Heart right ventricle (tissue), 16 donors: ENCODE data around the gene PRKD1. TPM values are rescaled to one million over a fixed set of nuclear protein-coding genes. Genes with fewer than 3 reads are reported as not detected.

Experiments
- ATAC-seq, 8 donors: fragments of 200-7000 bp; cut with Tn5 transposase; one replicate each; pipeline ENCODE4 v1.9.1; 2020; ENCODE audit warnings: mild to moderate bottlenecking in 8 of 8, moderate library complexity in 8 of 8, moderate number of reproducible peaks in 1 of 8
- DNase-seq, 2 donors: peaks; one replicate each; pipeline ENCODE4 v3.0.0-alpha.2; 2020
- H3K27ac ChIP-seq, 10 donors: fragments of 200-600 bp; sonication (generic) in 2 of 10; one replicate each; pipeline versions ENCODE4 v1.5.0 to v1.8.0; 2020 to 2022; ENCODE audit warnings: mild to moderate bottlenecking in 3 of 10
- H3K27me3 ChIP-seq, 7 donors: fragments of 200-600 bp; one replicate each; pipeline ENCODE4 v1.8.0; 2021 to 2022; ENCODE audit warnings: mild to moderate bottlenecking in 2 of 7
- H3K36me3 ChIP-seq, 9 donors: fragments of 200-600 bp; sonication (generic) in 1 of 9; one replicate each; pipeline versions ENCODE4 v1.5.0 to v1.8.0; 2020 to 2022; ENCODE audit warnings: mild to moderate bottlenecking in 2 of 9
- H3K4me1 ChIP-seq, 9 donors: fragments of 200-600 bp; sonication (generic) in 1 of 9; one replicate each; pipeline versions ENCODE4 v1.5.0 to v1.8.0; 2020 to 2022; ENCODE audit warnings: mild to moderate bottlenecking in 4 of 9
- H3K4me3 ChIP-seq, 10 donors: fragments of 200-600 bp; sonication (generic) in 2 of 10; one replicate each; pipeline versions ENCODE4 v1.5.0 to v1.8.0; 2020 to 2022; ENCODE audit warnings: mild to moderate bottlenecking in 7 of 10, moderate library complexity in 2 of 10
- H3K9me3 ChIP-seq, 11 donors: fragments of 200-600 bp in 10 of 11; sonication (generic) in 2 of 11; one replicate each; pipeline versions ENCODE4 v1.5.0 to v1.8.0; 2013 to 2022; ENCODE audit warnings: mild to moderate bottlenecking in 2 of 11, control low read depth in 1 of 11, moderate library complexity in 1 of 11
- WGBS, 2 donors: extraction: QIAGEN DNeasy Blood & Tissue Kit; methylation state at CpG; one replicate each; pipeline ENCODE4 v1.1.7; 2013; ENCODE audit warnings: inconsistent platforms in 1 of 2; 5-methylcytosine and 5-hydroxymethylcytosine counted together
- intact Hi-C, 10 donors: fragments of 100-400 bp; cut with DNase I; formaldehyde crosslinking; loops; one replicate each; pipeline versions ENCODE4 v1.11.1 to v1.14.2; 2022
- polyA plus RNA-seq, 2 donors: library from polyadenylated mRNA; stranded (reverse); fragments of 200-250 nt; gene quantifications; one replicate each; pipeline ENCODE4 v1.2.3, GENCODE V29; 2013
- total RNA-seq, 10 donors: library from RNA; stranded (reverse); fragmentation: NEBNext Ultra II Directional in 3 of 10; extraction: Animal tissue kit (Norgen Biotek cat#: 25700) in 3 of 10; gene quantifications; one replicate each; pipeline versions ENCODE4 v1.2.1 to v1.2.4, GENCODE V29; 2021 to 2023
- TF ChIP-seq, protein P1 (sequence below), 9 donors: fragments of 200-600 bp; sonication (generic) in 2 of 9; IDR thresholded peaks; one replicate each; pipeline versions ENCODE4 v1.5.0 to v1.8.0; 2021 to 2022; ENCODE audit warnings: antibody characterized with exemption in 9 of 9, mild to moderate bottlenecking in 5 of 9, moderate library complexity in 1 of 9
- donor health status: Arrhythmogenic right ventricular cardiomyopathy.
- donor health status: ischemic (EF 13 %, LVEDD 7.1; RV severe dilation, severe dysfunction).
- donor health status: healthy with polysubstance abuse.
- donor health status: DM: no; HTN: yes; CAD: no.
- donor health status: DM: no; HTN: no; CAD: no.
- donor health status: ischemic (EF 25% LVEDD 6.9; RV normal size, moderate dysfunction).
- donor health status: ischemic (EF 25% LVEDD 5.7; RV mildly dilated, moderate dysfunction).
- donor health status: healthy.
- donor health status: DM: yes; HTN: yes; CAD: no.
- donor health status: Ischemic cardiomyopathy.
- donor health status: ischemic (EF 35%, LVEDD 5.7; RV mildly dilated, moderate dysfunction).
- donor health status: nonischemic (EF 11% LVEDD 7.7; RV severe dilation, severe dysfunction).
- donor health status: DM: yes; HTN: yes; CAD: no.
- donor health status: PGD.
- donor health status: ischemic (EF 29% LVEDD 5.4; RV normal size, mild dysfunction).
- donor health status: nonischemic (EF 23%, LVEDD 6.1; RV moderate dilation, normal function).

Gene PRKD1
- total and polyA plus RNA-seq, 12 donors = 1.7 to 4.3 (median 2.5) TPM

DNA sequence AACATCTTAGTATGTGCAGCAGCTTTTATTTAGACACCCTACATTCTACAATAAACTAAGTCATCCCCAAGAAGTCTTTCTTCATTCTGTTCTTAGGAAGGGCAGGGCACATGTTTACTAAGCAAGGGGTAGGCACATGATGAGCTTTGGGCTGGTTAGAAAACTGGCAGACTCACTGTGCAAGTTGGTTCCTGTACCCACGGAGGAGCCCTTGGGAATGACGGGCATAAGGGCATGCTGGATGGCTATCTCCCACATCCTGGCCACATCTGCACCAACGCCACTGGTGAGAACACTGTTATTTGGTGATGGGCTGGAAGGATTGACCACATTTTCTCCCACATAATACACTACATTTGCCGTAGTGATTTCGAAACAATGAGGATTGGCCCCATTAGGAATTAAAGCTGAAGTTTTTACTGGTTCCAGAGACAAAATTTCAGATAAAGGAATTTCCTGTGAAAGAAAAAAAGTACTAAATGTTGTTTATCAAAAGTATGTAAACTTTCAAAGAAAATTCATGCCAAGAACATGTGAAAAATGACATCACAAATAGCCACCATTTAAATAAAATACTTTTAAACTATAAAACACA, 297.0 kb downstream of the PRKD1 start:
- whole genome bisulfite sequencing, 2 donors = 87 to 88% methylated on average over 5 of the region's 5 CpGs
- peaks cover 0 to 7% (median 0%) of the 10 kb centered on the region in 9 donors for H3K36me3 ChIP-seq
- H3K4me1 ChIP-seq = no peaks in the 10 kb centered on the region
- H3K9me3 ChIP-seq = no peaks in the 10 kb centered on the region
- ATAC-seq (no peak), DNase-seq (no peak)
- TF ChIP-seq, protein P1, sequence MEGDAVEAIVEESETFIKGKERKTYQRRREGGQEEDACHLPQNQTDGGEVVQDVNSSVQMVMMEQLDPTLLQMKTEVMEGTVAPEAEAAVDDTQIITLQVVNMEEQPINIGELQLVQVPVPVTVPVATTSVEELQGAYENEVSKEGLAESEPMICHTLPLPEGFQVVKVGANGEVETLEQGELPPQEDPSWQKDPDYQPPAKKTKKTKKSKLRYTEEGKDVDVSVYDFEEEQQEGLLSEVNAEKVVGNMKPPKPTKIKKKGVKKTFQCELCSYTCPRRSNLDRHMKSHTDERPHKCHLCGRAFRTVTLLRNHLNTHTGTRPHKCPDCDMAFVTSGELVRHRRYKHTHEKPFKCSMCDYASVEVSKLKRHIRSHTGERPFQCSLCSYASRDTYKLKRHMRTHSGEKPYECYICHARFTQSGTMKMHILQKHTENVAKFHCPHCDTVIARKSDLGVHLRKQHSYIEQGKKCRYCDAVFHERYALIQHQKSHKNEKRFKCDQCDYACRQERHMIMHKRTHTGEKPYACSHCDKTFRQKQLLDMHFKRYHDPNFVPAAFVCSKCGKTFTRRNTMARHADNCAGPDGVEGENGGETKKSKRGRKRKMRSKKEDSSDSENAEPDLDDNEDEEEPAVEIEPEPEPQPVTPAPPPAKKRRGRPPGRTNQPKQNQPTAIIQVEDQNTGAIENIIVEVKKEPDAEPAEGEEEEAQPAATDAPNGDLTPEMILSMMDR (IDR thresholded peaks at IDR 0.05) = no peak
- intact Hi-C loops = no loop called here
- H3K4me3 ChIP-seq = no peak overlapping the region
- no peaks in the 10 kb centered on the region for H3K27me3 ChIP-seq
- H3K27ac ChIP-seq = no peak overlapping the region

DNA sequence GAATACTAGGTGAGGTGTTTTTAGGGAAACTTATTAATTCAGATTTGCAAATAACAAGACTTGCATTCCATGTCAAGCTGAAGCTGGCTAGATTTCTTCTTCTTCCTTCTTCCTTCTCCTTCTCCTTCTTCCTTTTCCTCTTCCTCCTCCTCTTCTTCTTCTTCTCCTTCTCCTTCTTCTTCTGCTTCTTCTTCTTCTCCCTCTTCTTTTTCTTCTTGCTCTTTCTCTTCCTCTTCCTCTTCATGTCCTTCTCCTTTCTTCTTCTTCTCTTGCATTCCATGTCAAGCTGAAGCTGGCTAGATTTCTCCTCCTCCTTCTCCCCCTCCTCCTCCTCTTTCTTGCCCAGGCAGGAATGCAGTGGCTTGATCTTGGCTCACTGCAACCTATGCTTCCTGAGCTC, 297.8 kb downstream of the PRKD1 start:
- ATAC-seq (no peak), DNase-seq (no peak)
- Histone ChIP-seq H3K9me3 (no peaks in the 10 kb centered on the region), H3K36me3 (peaks cover 0 to 13% (median 0%) of the 10 kb centered on the region in 9 donors), H3K27ac (no peak overlapping the region), H3K27me3 (no peaks in the 10 kb centered on the region), H3K4me1 (no peaks in the 10 kb centered on the region), H3K4me3 (no peak overlapping the region)
- TF ChIP-seq, protein P1 (IDR thresholded peaks at IDR 0.05) = no peak
- intact Hi-C loops = no loop called here

DNA sequence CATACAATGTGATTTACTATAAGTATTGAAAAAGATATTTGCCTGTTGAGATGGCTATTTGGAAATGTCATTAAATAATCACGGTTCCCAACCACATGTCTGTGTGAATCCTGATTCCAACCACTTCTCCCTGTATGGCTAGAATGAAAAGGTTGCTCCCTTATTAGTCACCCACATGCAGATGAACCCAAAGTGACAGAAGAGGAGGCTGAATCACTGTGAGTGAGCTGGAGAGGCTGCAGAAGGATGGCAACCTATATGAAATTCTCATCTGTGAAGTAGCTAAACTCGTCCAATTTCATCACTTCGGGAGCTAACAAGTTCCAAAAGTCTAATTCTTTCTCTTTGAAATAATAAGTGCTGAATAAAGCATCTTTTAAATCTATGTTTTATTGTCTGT, 300.5 kb downstream of the PRKD1 start:
- DNase-seq (no peak), ATAC-seq (no peak)
- WGBS, 2 donors = 90 to 91% methylated on average over 3 of the region's 3 CpGs
- H3K4me3 ChIP-seq = no peak overlapping the region
- no peaks in the 10 kb centered on the region for H3K9me3 ChIP-seq
- intact Hi-C loops = no loop called here
- no peaks in the 10 kb centered on the region for H3K4me1 ChIP-seq
- no peaks in the 10 kb centered on the region for H3K27me3 ChIP-seq
- H3K36me3 ChIP-seq = peaks cover 0 to 38% (median 0%) of the 10 kb centered on the region in 9 donors
- H3K27ac ChIP-seq = no peak overlapping the region
- TF ChIP-seq, protein P1 (IDR thresholded peaks at IDR 0.05) = no peak

DNA sequence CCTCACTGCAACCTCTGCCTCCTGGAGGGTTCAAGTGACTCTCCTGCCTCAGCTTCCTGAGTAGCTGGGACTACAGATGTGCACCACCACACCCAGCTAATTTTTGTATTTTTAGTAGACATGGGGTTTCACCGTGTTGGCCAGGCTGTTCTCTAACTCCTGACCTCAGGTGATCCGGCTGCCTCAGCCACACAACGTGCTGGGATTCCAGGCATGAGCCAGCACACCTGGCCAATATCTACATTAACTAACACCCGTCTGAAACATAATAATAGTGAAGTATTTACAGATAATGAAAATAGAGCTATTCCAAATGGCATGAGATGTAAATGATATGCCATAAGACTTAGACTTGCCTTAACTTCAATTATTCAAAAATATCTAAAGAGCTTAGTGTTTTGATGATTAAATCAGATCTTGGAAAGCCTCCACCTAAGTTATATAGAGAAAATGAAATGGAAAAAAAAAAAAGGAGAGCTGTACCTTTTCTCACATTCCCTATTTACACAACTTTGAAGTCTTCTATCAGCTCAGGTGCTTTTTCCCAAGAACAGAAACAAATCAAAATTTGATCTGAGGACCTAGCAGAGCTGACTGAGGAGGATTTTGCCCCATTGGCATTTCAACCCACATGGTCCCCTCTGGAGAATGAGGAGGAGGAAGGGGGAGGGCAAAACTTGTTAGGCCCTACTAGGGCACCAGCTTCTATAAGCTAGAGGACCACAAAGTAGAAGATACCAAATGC, 309.2 kb downstream of the PRKD1 start:
- intact Hi-C loops = no loop called here
- H3K27me3 ChIP-seq = no peaks in the 10 kb centered on the region
- ATAC-seq (no peak), DNase-seq (no peak)
- no peak overlapping the region for H3K4me3 ChIP-seq
- TF ChIP-seq, protein P1 (IDR thresholded peaks at IDR 0.05) = no peak
- H3K36me3 ChIP-seq = peaks cover 0 to 21% (median 0%) of the 10 kb centered on the region in 9 donors
- 81 to 93% methylated on average over 4 of the region's 4 CpGs for WGBS, 2 donors
- H3K27ac ChIP-seq = no peak overlapping the region
- H3K9me3 ChIP-seq = peaks cover 0 to 11% (median 4%) of the 10 kb centered on the region in 11 donors
- H3K4me1 ChIP-seq = no peaks in the 10 kb centered on the region
